ENCODE results near the gene MSMB.

Gene MSMB

DNA sequence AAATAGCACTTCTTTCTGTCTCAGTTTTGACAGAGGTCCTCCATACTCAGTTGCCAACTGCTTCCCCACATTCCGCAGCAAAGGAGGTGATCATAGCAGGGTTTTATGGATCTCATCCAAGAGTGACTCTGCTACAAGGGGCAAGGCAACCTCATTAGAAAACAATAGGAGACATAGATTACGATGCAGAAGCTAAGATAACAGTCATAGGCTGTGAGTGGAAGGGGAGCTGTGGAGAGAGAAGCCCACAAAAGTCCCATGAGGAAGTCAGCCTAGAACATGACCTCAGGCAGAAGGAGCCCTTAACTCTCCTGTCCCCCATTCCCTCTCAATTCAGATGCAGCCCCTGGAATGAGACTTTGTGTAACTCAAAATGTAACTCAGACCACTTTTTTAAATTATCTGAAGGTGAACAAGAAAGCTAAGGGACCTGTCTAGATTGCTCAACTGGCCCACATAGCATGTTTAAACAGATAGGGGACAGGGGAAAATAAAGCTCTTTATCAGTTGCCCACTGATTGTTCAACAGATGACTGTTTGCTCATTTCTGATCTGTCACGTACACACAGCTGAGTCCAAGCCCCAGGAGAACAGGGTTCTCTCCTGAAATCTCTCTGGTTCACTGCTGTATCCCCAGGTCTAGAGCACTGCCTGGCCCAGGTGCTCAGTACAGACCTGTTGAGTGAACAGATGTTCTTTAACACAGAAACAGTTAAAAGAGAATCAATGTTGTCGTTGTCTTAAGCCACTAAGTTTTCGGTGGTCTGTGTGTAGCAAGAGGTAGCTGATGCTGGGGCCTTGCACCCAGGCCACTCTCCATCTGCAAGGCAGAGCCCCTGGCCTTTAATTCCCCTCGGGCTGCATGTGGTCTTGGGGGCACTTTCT lies 14.2 kb downstream of the MSMB start:
- no peak for DNase-seq

DNA sequence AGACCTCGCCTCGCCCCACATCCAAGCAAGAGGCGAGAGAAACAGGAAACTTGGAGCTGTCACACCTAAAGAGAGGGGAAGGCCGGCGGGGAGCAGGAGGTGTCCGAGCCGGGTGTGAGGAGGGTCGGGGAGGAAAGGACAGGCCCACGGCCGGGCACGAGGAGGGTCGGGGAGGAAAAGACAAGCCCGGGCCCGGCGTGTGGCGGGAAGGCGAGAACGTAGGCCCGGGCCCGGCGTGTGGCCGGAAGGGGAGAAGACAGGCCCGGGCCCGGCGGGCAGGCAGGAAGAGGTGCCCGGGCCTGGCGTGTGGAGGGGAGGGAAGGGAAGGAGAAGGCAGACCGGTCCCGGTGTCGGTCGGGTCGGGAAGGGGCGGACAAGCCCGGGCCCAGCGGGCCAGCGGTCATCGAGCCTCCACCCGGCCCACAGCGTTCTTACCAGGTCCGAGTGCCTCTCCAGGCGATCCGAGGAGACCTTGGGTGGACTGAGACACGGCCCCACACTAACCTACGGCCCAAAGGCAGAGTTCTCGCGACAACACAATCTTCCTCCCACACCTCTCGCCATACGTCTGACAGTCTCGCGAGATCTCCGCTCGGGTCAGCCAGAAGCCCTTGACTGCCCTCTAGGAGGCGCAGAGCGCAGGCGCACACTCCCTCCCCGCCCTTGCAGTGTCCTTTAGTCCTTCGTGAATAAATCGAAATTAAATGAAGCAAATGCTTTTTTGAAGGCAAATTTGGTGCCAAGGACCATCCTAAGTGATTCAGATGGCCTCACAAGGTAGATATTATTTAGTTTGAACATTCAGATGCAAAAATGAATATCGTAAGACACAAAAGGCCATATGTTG lies 15.8 kb downstream of the MSMB start, which contains the start of gene NCOA4:
TSS of gene NCOA4 (minus strand) at position 533 of the 847 bp plus-strand sequence. CDS start 13,943 bp downstream, outside the sequence.
- peak; percentile 95 for DNase-seq

DNA sequence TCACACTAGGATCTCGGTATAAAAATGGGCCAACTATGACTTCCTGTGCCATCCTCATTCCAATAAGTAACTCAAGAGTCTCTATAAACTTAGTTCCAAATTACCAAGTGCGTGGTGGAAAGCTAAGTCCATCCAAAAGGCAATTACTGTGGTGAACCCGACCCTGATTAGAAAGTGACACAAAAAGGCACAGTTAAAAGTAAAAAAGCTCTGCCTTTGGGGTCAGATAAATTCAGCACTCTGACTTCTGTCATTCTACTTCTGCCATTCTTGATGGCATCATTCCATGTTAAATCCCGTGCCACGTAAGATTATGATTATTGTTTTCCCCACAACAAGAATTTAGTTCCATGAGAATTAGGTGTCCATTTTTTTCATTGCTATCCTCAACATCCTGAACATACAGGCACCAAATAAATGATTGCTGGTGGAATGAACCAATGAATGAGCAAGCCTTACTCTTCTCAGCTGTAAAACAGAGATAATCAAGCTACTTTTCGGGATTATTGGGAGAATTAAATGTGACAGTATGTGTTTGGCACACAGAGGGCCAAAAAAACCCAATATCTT lies 16.5 kb downstream of the MSMB start:
- no peak for DNase-seq

DNA sequence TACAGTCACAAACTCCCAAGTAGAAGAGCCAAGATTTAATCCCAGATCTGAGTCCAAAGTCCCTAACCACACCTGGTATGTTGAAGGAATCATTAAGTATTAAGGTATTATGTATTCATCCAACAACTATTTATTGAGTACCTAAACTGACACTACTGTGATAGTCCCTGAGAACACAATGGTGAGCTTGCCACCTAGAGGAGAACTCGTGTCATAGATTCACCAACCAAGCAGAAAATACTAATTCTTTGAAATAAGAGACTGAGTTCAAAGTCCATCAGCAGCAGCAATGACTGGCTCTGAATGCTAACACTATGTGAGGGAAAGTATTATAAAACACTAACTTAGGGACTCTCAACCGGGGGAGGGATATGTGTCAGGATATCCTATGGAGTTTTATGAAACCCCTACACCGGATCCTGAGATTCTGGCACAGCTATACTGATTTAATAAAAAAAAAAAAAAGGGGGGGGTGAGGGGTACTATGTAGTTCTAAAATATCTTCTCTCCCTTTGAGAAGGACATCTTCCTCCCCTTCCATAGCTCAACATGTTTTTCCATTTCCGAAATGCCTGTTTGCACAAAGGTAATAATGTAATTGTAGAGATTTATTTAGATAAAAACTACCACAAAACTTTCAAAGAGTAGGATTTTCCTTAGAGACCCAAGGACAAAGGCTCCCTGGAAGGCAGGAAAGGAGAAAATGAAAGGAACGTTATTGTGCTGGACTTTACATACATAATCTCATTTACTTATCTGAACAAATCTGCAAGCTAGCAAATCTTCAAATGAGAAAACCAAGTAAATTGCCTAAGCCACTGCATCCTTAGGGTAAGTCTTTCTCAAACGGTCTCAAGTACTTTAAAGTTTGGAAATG lies 17.2 kb downstream of the MSMB start:
- DNase-seq, result peak; percentile 18

DNA sequence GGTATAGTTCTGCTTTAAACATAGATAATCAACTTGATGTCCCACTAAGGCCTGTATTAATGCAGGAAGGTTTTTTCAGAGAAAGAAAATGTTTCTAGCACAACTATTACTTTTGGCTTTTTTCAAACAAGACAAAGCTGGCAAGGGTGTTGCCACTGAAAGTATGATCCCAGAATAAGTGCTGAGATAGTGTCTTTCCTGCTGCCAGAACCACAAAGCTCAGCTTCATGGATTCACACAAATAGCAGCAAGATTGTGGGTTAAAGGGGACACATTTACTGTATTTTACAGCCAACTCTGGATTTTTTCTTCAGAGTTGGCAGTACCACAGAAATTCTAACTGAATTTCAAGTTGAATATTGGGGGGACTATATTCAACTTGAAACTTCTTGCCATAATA lies 20.0 kb downstream of the MSMB start:
- DNase-seq, result no peak

DNA sequence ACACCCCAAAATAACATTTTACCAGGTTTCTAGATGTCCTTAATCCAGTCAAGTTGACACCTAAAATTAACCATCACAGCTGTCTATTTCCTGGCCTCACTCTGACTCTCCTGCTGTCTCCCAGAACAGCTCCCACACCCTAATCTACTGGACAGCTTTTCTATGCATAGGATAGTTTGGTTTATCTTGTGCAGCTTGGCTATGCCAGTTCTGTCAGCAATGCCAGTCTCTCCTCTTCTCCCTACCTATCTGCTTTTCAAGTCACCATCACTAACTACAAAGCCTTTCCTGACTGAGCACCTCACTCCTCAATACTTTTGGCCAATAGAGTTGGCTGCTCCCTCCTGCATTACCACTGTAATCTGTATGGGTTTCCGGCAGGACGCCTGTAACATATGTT lies 20.7 kb downstream of the MSMB start:
- no peak for DNase-seq

DNA sequence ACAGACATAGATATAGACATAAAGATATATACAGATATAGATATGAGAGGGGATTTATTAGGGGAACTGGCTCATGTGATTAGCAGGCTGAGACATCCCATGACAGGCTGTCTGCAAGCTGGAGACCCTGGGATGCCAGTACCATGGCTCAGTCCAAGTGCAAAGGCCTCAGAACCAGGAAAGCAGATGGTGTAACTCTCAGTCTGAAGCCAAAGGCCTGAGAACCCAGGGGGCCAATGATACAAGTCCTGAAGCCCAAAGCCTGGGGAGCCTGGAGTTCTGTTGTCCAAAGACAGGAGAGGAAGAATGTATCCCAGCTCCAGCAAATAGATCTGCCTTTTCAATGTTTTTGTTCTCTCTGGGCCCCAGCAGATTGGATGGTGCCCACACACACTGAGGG lies 21.1 kb downstream of the MSMB start:
- DNase-seq, result no peak

DNA sequence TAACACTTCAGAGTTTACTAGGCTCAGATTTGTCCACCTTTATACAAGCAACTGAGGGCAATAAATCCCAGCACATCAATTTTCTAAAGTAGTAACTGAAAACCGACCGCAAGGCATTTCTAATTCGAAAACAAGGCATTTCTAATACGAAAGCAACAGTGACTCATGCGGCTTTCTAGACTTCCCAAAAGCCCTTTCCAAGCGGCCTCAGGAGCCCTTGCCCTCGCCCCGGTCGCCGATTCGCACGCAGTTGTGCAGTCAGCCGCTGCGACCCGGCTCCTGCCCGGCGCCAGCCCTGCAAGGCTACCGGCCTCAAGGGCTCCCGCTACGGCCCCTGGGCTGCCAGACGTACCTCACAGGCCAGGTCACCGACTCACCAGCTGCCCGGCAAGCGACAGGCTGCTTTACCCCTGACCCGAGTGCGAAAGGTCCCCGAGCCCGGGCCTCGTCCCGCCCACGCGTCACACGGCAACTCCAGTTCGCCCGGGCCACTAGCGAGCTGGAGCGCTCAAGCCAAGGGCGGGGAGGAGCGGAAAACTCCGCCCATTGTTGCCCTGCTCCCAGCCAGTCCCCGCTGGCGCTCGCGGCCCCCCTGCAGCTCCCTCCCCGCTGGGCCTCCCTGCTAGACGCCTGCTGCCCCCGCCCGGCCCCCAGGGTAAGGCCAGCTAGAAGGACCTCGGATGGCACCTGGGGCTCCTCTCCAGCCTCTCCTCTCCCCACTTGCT lies 22.9 kb downstream of the MSMB start:
- peak; percentile 69 for DNase-seq

DNA sequence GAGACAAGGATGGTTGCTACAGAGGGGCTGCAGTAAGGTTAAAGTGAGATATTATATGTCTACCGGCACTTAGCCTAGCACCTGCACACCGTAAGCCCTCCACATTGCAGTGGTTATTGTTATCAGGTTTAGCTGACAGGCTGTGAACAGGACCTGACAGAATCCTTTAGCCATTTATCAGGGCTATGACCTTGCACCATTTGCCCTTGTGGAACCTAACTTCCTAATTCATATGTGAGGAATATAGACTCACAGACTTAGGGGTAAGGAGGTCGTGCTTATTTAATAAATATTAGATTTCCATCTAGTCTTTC lies 25.8 kb downstream of the MSMB start:
- DNase-seq, result no peak

DNA sequence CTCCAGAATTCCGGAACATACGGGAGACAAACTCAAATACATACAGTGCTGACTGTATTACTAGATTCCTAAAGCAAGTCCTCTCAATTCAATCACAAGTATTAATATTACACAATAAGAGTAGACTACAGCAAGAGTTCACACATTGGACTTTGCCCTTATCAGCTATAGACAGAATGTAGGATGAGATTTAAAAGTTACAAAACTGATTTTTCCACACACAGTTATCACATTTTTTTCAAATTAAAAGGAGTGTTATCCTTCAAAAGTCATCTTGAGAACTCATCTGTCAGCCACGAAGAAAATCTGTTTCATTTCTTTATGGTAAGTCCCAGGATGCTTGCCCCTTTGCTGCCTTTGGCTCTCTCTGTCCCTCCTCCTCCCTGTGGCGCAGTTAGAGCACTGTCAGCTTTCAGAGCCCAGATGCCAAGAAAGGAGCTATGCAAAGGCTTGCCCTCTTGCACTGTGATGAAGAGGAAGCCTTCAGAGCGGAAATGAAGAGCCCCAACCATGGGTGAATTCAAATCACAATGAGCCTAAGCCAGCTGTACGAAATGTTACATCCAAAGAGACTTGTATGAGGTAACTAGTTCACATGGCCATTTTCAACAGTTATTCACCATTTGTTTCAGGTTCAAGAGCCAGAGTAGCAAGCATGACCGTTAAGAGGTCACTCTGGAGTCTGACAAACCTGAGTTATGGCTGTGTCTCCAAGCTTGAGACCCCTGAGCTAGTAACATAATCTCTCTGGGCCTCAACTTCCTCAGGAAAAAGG lies 26.3 kb downstream of the MSMB start:
- DNase-seq, result no peak

DNA sequence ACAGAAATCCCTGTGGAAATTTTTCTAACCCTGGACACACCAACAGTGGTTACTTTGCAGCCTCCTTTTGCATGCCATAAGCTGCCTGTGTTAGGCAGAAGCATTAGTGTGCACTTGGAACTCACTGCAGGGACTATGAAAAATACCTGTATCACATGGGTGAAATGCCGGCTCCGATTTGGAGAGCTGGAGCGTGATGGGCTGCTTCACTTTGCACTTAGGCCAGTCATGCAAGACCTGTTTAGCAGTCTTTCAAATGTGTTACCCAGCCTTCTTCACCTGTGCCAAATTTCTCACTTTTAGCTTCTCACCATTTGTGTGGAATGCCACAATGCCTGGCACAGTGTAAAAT lies 26.9 kb downstream of the MSMB start:
- DNase-seq, result no peak

DNA sequence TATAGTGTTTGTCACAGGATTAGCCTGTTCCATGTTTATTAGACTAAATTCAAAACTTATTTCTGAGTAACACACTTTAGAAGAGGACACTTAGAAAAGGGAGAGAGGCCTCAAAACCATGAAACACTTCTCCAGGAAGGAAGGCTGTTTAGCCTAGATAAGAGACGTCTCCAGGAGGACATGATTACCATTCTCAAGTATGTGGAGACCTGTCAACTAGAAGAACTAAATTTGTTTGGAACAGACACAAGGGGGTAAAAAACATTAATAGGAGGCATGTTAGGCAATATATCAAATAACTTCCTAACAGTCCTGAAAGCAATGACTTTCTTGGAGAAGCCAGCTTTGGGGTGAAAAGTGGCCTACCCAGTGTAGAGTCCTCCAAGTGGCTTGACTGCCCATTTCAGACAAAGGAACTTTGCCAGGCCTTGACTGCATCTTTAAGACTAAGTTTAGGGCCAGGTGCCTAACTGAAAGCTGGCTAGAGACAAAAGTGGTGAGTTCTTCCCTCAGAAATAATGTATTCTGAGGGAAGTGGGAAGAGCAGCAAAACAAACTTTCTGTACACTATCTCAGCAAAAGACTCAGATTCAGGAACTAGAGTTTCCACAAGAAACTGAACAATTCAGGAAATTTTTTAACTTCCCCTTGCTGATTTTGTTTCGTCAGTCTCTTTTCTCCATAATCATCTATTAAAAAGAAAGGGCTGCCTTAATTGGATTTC lies 27.5 kb downstream of the MSMB start:
- DNase-seq, result no peak

DNA sequence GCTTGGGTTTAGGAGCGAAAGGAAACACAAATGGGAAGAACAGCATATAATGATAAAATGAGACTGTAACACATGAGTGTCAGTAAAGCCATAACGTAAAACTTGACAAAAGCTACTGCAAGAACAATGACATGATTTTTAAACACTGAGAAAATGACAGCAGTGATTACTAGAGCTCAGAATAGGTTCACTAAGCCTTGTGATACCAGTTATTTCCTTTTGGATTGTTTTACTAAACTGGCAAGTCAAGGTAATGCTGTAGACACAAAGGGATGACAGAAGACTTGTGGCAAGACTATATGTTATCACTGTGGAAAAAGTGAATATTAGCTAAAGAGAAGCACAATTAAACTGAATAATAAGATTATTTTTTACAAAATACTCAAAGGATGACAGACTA lies 28.3 kb downstream of the MSMB start:
- DNase-seq, result no peak

DNA sequence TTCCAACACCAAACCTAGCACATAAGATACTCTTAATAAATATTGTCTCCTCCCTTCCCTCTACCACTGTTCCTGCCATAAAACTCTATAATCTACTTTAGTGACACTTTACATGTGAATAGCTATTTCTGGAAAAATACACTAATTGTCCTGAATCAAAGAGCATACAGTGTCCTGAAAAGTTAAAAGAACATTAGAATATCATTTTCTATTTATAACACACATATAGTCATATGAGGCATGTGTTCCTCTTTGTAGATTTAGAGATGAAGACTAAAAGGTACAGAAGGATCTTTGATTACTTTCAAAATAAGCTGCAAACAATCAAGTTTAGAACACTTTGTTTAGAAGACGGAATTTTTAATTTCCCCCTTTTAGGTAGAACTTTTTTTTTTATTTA lies 29.3 kb downstream of the MSMB start:
- DNase-seq, result no peak

DNA sequence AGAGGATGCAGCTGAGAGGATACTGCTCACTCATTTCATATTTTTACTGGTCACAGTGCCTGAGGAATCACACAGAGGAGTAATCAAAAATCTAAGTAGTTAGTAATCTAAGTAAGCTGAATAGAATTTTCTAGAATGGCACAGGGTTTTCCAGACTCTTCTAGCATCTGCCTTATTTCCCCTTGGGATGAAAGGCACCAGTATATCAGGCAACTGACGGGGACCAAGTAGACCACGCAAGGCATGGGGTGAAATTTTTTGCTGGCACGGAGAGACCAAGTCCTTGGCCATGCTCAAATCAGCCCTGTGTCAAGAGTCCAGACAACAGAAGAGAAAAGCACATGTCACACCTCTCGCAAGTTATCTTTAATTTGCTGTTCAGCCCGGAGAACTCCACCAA lies 29.9 kb downstream of the MSMB start:
- no peak for DNase-seq

DNA sequence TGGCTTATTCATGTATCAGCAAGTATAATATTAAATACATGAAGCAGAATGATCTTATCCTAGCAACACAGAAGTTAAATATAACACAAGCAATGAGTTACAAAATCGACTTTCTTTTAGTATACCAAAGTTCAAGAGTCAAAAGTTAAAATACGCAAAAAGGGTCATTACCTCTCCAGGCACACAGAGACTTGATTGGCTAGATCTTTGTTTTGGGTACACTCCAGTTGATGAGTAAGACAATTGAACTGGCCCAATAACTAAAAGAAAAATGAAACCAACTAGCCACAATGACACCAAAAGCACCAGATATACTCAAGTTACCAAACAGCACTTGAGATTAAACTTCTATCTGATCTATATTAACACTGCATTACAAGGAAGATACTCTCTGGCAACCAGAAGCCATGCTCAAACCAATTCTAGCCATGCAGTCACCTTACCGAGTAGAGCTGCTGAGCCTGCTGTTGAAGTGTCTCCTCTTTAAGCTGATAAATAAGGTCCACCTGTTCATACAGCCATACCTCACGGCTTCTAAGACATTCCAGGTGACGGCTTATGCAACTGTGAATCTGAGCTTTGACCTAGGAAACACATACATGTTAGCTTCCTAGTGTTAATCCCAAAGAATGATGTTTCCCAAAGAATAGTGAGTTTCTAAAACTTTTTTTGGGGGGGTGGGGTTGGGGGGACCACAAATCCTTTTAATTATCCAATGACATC lies 31.2 kb downstream of the MSMB start:
- DNase-seq, result no peak

DNA sequence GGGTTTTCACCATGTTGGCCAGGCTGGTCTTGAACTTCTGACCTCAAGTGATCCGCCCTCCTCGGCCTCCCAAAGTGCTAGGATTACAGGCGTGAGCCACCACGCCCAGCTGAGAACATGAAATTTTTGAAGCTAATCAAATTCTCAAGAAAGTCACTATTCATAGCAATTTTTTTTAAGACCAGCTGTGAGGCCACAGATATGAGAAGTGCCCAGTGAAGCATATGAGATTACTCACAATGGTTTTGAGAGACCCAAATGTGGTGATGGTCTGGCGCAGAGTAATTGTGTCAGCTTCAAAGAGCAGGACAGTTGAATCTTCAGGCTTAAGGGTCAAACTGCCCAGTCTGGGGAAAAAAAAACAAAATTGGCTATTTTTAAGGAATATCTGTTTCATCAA lies 31.9 kb downstream of the MSMB start:
- no peak for DNase-seq

DNA sequence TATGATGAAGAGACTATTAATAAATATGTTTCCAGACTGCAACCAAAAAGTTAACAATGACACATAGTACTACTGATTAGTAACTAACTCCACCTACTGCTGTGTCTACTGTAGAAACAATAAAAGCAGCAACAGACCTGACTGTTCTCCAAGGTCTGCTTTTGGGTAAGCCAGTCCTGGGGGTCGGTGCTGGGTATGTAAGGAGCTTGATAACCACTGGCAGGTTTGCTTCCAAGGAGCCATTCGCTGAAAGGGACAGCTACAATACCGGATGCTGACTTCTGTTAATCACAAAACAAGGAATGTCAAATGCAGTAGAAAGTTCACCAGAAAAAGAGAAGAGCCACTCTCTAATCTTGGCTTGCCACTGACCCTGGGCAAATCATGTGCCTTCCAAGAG lies 33.3 kb downstream of the MSMB start:
- no peak for DNase-seq

DNA sequence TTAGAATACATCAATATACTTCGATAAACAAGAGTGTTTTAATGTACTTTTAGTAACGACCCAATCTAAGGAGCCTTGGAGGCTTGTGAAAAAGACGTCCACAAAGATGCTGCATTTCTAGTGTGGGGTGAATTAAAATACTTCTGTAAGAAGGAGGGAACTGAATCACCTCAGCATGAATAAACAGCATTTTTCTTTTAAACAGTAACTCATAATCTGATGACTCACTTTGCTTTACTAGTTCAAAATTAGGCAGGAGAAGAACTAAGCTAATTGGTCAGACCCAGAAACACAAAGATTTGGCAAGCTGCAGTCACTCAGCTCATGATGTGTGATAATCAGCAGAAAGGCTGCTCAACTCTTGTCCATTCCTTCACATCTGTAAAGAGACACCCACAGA lies 39.9 kb downstream of the MSMB start:
- no peak for DNase-seq

DNA sequence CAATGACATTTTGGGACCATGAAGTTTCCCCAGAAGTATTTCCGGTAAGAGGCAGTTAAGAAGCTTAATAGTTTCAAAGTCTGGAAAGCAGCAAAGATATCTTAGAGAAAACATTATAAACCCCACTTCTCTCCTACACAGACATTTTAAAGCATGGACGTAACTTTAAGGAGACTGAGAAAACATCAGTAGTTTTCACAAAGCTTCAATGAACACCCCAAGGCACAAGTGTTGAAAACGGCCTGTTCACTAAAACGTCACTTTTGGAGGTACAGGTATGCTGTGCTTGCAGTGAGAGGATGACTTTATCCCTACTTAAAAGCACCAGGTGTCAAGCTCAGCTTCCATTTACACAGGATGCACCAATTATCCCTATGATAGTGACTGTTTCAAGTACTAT lies 40.7 kb downstream of the MSMB start:
- no peak for DNase-seq
